ENCODE results near the gene AFAP1.

Gene AFAP1

GRCh38 chr4:7841894-7842293 is 97.8 kb downstream of the AFAP1 start:
- DNase-seq (ENCODE audit: low read depth): no peak

- DNase-seq (ENCODE audit: low read depth): no peak
Observed at GRCh38 chr4:7841071-7841470, 98.6 kb downstream of the AFAP1 start.

DNA sequence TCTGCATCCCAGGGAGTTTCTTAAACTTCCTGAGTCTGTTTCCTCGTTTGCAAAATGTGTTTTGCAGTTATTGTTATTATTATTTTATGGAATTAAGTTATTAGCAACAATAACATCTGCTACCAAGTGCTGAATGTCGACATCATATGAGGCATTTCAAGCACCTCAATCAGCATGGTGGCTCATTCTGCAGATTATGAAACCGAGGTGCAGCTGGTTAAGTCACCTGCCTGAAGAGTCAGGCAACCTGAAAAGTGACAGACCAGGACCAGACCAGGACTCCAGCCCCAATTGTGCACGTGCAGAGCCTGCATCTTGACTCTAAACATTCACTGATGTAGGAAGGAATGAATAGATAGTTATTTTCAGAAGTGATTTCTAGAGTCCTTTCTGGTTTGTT is 99.8 kb downstream of the AFAP1 start:
- no peak for DNase-seq (ENCODE audit: low read depth)

DNA sequence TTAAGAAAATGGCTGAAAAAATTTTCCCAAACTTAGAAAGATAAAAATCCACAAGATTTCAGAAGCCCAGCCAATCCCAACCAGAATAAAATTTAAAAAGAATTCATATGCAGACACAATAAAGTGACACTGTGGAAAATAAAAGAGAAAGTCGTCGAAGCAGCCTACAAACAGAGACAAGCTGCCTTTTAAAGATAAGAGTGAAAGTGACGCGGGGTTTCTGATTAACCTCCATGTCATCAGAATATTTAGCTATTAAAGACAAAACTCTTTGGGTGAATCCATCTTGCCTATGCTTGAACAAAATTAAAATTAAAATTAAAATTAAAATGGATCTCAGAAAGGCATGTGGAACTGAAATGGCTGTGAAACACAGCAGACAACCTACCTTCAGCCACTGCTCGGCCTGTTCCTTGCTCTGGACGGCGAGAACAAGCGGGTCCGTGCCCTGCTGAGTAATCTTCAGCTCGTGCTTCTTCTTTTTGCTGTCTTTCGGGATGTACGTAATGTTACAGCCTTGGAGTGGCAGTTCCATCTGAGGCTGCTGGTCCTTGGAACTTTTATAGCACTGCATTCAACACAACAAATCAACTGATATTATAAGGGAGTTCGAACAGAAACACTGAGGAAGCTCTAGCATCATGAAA is 101.4 kb downstream of the AFAP1 start:
- DNase-seq (ENCODE audit: low read depth): no peak

DNA sequence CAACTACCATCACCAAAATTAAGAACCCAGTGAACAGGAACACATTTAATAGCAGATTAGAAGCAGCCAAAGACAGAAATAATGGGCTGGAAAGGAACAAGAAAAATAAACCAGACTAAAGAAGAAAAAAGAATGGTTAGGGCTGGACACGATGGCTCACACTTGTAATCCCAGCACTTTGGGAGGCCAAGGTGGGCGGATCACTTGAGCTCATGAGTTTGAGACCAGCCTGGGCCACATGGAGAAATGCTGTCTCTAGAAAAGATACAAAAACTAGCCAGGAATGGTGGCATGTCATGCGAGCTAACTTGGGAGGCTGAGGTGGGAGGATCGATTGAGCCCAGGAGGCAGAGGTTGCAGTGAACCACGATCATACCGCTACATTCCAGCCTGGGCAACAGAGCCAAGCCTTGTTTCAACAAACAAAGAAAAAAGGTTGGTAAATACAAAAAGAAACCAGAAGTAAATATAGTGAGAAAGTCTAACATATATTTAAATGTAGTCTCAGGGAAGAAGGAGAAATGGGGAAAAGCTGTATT is 102.0 kb downstream of the AFAP1 start:
- no peak for DNase-seq (ENCODE audit: low read depth)

DNA sequence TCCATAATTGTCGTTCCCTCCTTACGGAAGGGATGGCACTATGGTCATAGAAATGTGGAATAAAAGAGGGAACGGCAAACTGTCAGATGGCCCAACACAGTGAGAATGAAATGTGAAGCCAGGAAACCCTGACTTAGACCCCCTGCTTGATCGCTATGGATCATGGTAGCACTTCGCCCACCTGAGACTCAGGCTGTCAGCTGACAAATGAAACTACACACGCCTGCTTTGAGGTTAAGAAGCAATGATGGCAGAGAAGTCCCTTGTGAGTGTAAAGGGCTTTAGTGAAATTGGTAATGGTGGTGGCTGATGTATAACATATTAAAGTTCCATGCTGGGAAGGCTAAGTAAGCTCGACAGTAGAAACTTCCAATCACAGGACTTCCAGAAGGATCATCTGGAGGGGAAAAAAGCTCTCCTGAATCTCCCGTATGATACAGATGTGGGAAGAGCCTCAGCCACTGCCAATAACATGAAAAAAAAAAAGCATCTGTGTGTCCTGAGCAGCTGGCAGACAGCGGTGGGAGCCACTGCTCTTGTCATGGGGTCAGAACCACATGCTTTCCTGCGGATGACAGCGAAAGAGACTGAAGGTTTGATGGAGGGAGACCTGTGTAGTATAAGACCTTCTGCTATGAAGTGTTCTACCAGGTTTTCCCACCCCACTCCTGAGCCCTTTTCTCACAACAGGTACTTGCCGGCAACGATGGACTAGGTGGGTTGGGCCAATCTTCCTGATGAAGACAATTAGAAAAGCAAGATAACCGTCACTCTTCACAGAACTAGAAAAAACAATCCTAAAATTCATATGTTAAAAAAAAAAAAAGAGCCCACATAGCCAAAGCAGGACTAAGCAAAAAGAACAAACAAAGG is 107.6 kb downstream of the AFAP1 start:
- no peak for DNase-seq (ENCODE audit: low read depth)

- peak; percentile 79 for DNase-seq (ENCODE audit: low read depth)
Observed at GRCh38 chr4:7831330-7831729, 108.3 kb downstream of the AFAP1 start.

GRCh38 chr4:7830747-7831146 is 108.9 kb downstream of the AFAP1 start:
- no peak for DNase-seq (ENCODE audit: low read depth)

DNA sequence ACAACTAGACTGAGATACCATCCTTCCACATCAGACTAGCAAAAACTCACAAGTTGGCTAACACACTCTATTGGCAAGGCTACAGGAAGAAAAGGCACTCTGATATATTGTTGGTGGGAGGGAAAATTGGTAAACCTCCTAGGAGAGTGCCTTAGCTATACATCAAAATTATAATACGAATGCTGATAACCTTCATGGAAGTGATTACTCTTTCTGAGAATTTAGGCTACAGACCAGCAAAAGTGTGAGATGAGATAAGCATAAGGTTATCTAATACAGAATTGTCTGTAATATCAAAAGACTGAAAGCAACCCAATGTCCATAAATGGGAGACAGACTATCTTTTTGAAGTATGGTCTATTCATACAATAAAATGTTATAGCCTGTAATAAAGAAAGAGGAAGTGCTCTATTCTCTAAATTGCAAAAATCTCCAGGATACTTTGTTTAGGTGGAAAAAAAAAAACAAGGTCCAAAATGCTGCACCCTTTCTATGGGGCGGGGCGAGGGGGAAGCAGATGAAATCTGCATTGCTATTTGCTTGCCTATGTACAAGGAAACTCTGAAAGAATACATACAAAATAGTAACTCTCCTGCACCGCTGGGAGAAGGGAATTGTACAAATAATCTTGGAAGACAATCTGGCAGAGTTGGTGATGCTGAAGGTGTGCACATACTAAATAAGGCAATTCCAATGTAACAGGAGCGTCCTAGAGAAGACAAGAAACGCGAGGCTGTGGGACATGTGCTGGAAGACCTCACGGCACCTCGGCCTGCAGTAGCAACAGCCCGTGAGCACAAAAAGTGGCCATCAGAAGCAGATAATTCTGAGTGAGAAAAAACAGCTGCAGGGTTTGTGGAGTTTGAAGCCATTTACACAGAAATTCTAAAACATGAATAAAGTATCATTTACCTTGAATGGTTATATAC is 109.7 kb downstream of the AFAP1 start:
- no peak for DNase-seq (ENCODE audit: low read depth)

DNA sequence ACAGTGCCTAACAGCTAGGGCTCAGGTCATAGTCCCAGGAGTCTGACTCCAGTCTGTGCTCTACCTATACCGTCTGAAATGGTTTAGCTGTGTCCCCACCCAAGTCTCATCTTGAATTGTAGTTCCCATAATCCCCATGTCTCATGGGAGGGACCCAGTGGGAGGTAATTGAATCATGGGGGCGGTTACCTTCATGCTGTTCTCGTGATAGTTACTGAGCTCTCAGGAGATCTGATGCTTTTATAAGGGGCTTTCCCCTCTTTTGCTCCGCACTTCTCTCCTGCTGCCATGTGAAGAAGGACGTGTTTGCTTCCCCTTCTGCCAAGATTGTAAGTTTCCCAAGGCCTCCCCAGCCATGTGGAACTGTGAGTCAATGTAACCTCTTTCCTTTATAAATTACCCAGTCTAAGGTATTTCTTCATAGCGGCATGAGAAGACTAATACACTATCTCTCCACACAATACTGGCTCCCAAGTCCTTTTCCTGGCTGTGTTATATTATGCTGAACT is 110.8 kb downstream of the AFAP1 start:
- DNase-seq (ENCODE audit: low read depth): peak; percentile 82

GRCh38 chr4:7828011-7828720 is 111.5 kb downstream of the AFAP1 start:
- DNase-seq (ENCODE audit: low read depth): peak; percentile 100

- no peak for DNase-seq (ENCODE audit: low read depth)
Observed at GRCh38 chr4:7827566-7827965, 112.1 kb downstream of the AFAP1 start.

DNA sequence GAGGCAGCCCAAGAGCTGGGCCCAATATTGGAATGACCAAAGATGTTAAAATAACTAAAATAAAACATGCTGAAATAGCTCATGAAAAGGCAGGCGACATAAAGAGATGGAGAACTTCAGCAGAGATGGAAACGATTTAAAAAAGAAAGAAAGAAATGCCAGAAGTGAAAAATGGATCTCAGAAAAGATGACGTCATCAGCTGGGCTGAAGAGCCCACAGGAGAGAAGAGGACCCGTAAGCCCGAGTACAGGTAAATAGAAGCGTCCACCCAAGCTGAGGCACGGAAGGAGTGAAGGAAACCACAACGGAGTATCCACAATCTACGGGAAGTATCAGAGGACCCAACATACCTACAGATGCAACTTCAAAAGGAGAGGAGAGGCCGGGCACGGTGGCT is 112.8 kb downstream of the AFAP1 start:
- no peak for DNase-seq (ENCODE audit: low read depth)

DNA sequence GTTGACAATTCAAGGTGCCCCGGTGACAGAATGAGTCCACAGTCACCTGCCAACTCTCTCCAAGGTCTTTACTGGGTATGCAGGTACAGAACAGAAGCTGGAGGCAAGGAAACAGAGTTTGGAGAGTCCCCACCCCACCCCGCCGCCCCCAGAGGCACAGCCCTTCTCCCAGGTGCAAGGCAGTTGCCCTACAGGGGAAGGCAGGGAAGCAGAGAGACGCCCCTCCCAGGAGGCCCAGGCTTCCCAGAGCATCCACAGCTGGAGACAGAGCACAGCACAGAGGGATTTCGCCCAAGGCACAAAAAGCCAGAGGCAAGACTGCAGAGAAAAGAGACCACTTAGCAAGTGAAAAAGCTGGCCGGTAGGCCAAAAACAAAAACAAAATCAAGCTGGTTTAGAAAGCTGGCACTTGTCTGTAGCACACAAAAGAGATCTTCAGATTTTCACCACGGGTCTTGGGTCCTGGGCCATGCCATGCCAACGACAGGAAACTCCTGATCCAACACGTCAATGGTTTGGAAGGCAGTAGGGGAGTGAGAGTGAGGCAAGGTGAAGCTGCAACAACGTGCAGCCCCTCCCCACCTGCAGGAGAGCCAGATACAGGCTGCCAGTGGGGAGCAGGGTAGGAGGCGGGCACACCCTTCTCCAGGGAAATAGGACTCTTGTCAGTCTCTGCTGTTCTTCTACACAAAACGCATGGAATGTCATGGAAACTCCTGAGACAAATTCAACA is 113.3 kb downstream of the AFAP1 start:
- no peak for DNase-seq (ENCODE audit: low read depth)

GRCh38 chr4:7824218-7824617 is 115.4 kb downstream of the AFAP1 start:
- peak; percentile 62 for DNase-seq (ENCODE audit: low read depth)

- DNase-seq (ENCODE audit: low read depth): no peak
Observed at GRCh38 chr4:7823416-7823824, 116.2 kb downstream of the AFAP1 start.

DNA sequence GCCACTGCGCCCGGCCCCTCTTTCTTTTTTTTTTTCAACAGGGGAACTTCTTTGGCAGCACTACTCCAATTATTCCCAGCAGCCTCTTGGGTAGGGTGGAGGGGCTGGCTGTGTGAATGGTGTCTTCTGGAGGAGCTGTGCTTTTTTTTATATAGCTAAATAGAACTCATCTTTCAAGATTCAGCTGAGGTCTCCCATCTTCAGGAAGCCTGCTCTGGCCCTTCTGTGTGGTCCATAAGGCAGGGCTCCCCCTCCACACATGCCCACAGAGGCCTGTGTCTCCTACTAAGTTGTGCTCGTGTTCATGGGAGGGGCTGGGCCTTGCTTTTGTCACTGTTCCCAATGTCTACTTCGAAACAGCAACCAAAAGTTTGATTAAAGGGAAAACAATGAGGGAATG is 116.8 kb downstream of the AFAP1 start:
- DNase-seq (ENCODE audit: low read depth): no peak

DNA sequence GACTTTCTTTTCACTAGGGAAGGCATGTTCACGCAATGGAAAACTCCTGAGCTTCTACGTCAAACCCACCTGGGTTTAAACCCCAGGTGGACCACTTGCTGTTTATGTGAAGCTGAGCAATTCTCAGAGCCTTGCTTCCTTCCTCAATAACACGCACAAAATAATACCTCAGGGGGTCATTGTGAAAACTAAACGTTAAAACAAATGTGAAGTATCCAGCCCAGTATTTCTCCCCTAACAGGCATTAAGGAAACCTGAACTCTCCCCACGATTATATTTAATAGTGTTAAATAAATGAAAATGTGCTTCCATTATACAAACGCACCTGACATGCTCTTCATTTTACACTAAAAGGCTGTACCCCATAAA is 117.5 kb downstream of the AFAP1 start:
- no peak for DNase-seq (ENCODE audit: low read depth)

DNA sequence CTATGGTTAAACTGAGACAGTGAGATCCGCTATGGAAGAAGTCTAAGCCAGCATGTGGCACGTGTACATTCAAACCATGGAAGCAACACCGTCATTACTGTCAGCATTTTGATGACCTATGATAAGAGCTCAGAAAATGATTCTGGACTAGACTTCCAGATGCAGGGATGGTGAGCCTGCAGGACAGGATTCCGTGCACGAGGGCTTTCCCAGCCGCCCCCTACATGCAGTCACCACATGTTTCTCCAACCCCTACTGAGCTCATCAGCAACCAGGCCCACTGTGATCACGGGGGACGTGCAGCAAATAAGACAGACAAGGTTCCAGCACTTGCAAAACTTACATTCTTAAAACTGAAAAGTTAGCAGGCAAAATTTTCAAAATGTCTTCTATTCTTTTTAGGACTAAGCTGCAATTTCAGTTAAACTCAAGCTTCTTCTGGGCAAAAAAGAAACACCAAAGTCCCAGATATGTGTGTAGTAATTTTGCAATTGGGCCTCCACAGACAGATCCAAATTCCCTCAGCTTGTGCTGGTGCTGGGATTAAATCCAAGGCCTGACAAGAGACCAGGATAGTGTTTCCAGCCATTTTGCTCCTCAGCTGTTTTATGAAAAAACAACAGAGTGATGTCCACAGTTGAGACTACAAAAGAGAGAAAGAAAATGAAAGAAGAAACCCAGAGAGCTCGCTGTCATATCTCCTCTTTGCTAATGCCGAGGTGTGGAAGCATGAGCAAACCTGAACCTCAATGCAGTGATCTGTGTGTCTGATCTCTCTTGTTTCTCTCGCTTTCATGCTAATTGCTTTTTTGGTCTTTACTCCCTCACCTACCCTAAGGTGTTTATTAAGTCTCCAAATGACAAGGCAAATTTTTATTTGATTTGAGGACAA is 118.2 kb downstream of the AFAP1 start:
- DNase-seq (ENCODE audit: low read depth): no peak
